NCI-H1417 treated with DMSO at 0.1 percent for 48 hours (cell line): ENCODE results near the gene ALG9.
"Not testable (repeated sequence)": the region's sequence is repeated elsewhere in the genome, so short reads cannot be mapped to it uniquely, and the experiment has no call there.

Experiments
- DNase-seq: peaks from one replicate; lab custom pipeline; 2025; lab: John Stamatoyannopoulos, UW

Gene ALG9

DNA sequence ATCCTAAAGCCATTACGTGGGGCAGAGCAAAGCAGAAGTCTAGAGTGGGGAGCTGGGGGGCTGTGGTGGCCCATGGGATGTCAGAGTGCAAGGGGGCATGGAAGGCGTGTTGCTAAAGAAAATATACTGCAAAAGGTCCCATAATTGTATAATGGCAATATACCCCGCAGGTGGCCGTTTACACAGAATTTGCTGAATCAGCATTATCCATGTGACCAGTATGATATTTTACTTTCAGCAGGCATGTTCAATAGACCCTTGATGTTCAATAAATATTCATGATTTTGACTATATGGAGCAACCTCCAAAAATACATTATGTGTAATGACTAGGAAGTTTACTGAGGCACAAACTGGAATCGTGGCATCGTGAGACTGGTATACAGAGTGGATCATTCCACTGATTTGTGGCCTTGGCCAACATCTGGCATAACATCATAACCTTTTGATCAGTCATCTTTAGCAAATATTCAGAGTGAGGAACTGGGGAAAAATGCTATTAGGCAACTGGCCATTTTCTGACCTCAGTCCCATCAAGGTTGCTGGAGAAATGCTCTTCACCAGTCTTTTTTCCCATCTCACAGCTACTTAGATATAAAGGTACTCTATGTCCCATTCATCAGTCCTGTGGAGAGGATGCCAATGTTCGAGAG lies 75.9 kb downstream of the ALG9 start:
- no peak for DNase-seq

DNA sequence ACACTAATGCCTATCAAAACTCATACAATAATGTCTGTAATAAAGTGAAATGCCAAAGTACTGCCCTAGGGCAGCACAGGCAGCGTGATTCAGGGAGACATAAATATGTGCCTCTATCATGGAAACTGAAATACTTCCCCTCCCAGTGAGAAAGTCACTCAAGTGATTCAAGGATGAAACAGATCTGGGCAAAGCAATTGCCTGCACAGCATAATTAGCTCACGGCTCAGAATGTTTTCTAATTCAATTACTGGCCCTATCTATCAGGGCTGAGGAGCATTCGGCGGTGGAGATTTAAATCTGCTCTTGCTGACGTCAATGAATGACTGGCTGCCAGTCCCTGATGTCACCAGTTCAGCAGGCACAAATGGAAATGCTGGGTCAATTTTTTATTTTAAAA lies 77.5 kb downstream of the ALG9 start:
- no peak for DNase-seq

DNA sequence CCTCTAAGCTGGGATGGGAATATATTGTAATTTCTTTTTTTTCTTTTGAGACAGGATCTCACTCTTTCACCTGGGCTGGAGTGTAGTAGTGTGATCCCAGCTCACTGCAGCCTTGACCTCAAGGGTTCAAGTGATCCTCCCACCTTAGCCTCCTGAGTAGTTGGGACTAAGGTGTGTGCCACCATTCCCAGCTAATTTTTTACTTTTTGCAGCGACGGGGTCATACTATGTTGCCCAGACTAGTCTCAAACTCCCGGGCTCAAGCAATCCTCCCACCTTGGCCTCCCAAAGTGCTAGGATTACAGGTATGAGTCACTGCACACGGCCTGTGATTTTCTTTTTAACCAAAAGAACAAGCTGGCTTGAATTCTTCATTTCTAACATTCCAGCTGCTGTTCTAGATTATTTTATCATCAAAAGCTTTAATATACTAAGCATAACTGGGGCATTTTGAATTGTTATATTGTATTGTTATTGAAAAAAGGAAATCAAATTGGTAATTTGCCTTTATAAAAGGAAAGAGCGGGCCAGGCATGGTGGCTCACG lies 78.4 kb downstream of the ALG9 start:
- DNase-seq = no peak

DNA sequence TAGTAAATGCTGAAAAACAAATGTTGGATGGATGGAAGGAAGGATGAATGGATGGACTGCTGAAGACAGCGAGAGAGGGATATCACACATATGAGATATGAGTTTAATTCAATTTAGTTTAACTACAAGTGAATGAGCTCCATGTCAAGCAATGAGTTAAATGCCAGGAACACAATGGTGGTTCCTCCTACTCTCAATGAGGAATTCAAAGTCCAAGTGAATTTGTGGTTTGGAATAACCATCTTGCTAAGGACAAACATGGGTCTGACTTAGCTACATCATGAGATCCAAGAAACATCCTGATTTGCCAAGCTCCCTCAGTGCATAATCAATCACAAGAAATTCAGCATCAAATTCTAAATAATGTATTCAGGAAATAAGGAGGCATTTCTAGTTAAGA lies 79.1 kb downstream of the ALG9 start:
- DNase-seq = no peak

DNA sequence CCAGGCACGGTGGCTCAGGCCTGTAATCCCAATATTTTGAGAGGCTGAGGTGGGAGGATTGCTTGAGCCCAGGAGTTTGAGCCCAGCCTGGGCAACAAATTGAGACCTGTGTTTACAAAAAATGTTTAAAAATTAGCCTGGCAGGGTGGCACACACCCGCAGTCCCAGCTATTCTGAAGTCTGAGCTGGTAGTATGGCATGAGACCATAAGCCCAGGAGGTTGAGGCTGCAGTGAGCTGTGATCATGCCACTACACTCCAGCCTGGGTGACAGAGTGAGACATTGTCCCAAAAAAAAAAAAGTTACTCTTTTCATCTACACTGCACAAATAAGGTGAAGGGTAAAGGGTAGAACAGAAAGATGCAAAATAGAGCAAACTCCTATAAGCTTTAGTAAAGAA lies 82.9 kb downstream of the ALG9 start:
- DNase-seq = no peak

DNA sequence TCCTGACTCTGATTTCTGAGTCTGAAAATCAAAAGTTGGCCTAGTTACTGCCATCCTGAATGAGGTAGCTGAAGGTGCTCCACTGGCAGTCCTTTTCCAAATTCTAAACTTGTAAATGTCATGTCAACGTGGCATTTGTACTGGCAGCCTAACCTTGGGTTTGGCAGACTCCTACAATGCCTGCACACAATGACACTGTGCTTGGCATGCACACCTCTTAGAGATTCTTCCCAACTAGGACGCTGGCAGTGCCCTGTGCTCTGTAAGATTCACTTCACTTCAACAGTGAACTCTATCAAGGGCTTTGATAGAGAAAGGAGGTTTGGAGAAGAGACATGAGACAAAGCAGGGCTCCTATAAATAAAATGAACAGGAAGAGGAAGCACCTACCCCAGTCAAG lies 83.3 kb downstream of the ALG9 start:
- DNase-seq = no peak

DNA sequence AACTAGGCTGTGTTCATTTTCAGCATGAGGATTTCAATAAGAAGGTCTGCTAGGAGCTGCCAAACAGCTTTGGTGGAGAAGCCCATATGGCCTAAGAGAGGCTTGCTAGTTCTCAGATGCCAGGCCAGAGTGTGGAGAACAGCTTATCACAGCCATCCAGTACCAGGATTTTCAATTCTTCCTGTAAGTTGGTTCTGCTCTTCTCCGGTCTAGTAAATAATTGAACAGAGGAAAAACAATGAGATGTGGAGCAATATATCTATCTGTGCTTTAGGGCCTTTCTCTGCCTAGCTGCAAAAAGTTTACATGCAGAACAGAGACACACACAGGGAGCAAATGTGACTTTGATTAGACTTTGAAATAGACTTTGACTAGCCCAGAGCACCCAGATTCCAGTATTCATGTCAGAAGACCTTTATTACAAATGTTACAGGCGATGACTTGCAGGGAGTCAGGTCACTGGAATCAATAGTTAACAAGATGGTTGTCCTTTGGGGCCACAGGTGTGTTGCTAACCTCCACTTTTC lies 85.4 kb downstream of the ALG9 start:
- DNase-seq = no peak

DNA sequence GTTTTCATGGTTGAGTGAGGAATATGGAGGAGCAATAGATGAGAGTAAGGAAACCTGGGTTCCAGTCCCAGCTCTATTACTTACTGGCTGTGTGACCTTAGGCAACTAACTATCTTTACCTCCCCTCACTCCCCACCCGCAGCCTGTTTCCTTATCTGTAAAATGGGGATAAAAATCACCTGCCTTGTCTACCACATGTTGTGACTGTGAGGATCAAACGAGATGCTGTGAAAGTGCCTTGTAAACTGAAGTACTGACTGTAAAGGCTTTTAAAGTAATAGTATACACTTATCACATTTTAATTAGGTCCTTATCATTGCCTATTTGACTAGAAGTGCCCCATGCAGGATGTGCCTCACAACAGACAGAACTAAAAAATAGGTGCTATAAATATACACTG lies 86.3 kb downstream of the ALG9 start:
- no peak for DNase-seq

DNA sequence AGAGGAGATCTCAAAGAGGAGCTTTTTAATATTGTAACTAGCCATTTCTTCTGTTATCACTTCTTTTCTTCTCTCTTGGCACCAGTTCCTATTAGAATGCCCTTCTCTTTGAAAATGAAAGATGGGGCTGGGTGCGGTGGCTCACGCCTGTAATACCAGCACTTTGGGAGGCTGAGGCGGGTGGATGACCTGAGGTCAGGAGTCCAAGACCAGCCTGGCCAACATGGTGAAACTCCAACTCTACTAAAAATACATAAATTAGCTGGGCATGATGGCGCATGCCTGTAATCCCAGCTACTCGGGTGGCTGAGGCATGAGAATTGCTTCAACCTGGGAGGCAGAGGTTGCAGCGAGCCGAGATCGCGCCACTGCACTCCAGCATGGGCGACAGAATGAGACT lies 87.1 kb downstream of the ALG9 start:
- DNase-seq = not testable (repeated sequence)

DNA sequence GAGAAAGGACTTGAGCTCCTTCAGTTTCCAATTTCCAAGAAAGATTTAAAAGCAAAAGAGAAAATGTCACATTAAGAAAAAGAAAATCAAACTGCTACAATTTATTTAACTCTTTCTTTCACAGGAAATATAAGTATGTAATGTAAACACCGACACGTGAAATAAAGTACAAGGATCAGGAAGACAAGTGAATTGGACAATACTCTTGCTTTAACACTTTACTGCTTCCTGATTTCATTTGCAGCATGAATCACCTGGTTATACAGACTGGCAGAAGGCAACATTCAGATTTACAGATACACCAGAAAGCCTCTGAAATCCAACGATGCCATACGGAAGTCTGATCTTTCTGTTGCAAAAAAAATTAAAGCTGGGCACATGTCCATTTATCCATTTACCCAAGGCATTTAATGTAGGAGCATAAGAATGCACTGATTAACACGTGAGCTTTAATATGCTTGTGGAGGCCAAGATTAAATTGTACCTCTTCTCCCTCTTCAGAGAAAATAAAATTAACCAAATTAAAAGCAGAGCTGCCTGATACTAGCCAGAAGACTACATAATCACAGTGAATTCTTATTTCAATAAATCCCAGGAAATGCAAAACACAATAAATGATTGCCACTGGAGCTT lies 89.2 kb downstream of the ALG9 start:
- no peak for DNase-seq

DNA sequence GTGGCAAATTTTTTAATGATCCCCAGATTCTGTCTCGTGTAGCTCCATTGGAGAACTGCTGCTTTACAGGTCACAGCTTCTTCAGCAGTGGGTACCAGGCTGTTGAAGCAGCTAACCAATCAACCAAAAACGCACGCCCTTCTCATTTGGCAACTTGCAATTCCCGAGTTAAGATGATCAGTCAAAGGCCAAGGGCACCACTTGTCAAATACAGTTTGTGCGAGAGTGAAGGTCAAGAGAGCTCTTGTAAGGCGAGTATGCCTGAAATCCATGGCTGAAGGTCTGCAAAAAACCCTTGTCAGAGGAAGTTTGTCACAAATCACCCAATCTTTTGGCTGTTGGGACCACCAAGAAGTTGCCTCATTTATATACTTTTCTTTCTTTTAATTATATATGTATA lies 92.3 kb downstream of the ALG9 start:
- no peak for DNase-seq

DNA sequence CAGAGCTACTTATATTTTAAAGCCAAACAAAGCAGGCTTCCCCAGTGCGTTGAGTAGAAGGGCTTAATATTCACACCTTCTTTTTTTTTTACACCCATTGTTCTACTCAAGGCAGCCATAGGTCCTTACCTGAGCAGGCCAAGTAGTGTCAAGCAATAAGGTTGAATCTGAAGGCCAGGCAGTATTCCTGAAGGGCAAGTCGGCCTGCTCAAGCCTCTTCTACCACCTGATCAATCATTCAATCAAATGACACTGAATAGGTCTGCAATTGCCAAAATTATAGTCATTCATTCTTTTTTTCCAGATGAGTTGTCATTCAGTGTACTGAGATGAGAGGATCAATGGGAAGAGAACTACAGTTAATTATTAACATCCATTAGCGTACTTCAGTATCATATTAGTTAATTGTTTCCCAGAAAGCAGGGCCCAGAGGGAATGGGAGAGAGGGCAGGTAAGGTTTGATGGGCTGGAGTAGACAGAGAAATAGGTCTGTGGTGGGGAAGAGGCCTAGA lies 93.3 kb downstream of the ALG9 start:
- DNase-seq = no peak

DNA sequence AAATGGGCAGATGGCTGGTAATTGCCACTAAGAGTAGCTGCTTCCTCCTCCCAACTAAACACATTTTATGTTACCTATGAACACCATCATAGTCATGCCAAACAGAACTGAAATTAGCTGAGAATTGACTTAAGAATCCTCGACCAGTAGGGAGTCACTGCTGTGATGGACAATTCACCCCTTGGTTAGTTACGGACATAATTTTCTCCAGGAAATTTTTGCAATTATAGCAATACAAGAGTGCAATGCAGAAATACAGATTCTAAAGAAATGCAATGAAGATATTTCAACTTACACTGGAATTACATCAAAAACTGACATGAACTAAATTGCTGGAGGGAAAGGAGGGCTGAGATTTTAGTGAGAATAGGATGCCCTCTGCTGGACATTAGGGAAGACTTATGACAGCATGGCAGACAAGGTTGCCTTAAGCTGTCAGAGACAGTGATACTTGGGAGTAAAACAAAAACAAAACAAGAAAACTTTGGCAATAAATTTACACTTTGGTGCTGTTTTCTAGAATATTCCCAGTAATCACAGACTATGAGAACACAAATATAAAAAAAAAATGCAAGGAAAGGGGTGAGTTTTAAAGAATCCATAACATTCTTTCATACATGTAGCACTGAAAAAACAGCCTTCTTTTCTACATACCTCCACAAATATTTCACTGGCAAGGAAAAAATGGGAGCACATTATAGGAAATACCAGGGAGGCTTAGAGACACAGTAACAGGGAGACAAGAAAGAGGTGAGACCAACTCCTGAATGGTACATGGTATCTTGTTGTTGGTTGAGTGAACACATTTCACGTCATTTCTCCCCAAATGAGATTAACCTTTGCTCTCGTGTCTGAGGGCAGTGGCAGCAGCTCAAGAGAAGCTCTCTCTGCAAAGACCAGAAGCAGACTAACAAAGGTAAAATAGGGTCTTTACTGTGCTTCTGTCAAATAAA lies 94.0 kb downstream of the ALG9 start:
- DNase-seq = no peak

DNA sequence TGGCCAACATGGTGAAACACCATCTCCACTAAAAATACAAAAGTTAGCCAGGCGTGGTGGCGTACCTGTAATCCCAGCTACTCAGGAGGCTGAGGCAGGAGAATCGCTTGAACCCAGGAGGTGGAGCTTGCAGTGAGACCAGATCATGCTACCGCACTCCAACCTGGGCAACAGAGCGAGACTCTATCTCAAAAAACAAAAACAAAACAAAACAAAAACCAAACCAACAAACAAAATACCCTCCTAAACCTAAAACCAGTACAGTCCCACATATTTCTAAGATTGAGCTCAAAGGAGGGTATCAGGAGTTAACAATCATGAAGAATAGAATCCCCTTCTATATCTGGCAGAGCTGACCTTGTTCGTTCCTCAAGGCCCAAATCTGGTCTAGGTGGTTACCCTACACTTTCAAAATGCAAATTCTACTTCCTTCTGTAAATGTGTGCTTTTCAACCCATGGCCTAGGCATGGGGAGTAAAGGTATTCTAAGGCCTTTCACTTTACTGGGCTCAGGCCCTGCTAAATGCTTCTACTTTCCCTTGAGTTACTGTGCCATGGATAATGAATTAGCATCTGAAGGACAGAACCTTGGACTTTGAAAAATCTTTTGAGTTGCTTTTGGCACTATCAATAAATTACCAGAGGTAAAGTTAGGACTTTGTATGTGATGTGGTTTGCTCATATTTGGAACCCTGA lies 94.8 kb downstream of the ALG9 start:
- DNase-seq = no peak

DNA sequence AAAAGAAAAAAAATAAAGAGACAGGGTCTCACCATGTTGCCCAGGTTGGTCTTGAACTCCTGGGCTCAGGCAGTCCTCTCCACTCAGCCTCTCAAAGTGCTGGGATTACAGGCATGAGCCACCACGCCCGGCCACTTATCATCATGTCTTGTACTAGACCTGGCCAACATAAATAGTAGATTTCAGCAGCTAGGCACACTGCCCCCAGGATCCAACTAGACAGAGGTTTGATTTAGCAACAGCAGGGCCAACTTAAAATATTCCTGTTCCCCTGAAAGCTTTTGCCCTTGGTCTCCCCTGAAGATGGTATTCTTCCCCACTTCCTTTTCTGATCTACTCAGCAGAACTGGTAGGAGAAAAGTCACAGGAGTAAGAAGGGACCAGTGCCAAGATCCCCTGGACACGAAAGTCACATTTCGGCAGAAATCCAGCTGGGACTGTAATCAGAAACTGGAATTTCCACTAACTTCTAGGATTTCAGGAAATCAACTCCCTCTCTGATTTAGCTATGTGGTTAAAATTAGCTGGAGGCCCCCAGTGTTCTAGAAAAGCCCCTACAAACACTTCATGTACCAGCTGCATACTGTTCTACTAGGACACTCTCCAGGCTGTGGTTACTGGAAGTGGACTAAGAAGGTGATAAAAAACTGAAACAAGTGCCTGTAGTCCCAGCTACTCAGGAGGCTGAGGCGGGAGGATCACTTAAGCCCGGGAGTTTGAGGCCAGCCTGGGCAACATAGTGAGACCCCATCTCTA lies 96.2 kb downstream of the ALG9 start:
- DNase-seq = no peak

DNA sequence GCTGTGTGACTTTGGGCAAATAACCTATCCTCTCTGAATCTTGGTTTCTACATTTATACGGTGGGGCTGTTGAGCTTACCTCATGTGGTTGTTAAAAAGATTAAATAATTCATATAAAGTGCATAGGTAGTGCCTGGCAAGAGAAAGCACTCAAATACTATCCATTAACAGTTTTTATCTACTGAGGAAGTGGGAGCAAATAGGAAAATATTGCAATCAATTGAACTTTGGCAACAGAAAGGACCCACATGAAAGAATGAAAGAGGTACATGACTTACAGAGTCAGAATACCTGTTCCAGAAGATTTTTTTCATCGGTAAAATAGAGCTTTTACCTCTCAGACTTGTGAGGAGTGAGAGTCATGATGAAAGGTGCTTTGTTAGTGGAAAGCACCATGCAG lies 98.8 kb downstream of the ALG9 start:
- DNase-seq = no peak

DNA sequence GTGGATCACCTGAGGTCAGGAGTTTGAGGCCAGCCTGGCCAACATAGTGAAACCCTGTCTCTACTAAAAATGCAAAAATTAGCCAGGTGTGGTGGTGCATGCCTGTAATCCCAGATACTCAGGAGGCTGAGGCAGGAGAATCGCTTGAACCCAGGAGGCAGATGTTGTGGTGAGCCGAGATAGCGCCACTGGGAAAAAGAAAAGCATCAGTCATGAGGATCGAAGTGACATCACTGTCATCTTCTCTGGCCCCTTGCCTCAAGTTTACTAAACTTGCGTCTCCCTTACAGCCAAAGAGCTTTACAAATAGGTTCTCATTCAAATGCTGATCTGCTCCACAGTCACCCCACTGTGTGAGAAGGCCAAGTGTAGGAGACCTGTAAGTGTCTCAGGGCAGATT lies 100.2 kb downstream of the ALG9 start:
- DNase-seq = not testable (repeated sequence)

DNA sequence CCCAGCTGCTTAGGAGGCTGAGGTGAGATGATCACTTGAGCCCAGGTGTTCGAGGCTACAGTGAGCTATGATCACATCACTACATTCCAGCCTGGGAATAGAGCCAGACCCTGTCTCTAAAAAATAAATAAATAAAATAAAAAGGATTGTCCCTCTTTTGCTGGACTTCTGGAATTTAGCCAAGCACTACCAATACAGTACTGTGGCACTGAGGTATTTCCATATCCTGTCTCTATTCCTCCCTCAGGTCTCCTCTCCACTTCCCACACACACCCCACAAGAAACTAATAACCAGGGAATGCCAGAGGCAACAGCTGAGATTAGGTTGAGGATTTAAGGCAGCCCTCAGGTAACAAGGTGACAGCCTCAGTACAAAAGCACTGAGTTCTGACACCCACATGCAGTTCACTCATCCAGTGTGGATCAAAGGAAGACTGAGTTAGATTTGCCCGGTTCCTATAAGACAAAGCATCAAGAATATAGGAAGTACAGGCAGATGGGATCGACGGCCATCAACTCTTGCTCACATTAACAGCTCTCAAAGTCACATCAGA lies 100.7 kb downstream of the ALG9 start:
- DNase-seq = no peak

DNA sequence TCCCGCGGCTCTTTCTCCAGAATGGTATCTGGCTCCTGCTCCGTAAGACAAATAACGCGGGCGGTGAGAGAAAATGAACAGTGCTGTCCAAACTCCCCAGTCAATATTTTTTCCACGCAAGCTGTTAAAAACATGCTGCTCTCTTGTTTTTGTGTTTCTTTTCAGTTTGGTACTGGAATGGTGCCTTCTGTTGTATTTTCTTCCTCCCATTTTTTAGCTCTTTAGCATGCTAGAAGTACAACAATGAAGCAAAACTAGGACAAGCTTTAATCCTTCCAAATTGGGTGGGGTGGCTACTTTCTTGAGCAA lies 104.6 kb downstream of the ALG9 start:
- no peak for DNase-seq

DNA sequence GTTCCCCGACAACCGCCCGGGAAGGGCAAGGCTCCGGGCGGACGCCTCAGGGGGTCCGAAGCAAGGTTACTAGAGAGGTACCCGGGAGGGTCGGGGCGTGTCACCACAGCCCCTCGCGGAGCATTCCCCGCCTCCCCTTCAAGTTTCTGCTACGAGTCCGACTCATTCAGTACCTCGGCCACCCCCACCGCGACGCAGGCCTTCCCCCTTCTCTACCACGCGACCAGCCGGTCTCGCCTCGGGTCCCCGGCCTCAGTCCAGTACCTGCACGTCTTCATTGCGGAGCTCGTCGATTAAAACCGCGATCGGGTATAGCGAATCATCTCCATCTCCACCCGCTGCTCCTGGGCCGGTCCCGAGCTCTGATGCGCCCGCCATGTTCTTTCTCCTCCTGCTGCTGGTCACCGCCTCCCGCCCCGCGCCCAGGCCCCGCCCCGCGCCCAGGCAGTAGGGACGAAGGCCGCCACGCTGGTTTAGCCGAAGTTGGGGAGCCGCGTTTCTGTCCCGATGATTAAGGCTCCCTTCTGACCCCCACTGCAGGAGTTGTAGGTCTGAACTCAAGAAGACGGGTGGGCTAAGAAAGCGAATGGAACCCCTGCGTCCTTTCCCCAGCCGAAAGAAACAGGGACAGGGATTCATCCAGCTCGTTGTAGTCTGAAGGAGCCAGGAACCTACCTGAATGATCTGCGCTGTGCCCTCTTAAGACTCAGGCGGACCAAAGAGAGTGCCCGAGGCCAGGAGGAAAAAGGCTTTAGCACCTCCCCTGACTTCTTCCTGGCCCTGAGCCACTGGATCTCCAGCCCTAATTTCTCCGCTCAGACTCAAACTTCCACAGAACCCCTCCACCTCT lies 105.2 kb downstream of the ALG9 start, which contains the start of gene PPP2R1B:
TSS of gene PPP2R1B (minus strand) at position 406 of the 850 bp plus-strand sequence. CDS start at position 378, 28 bp downstream.
- peak; percentile 74 for DNase-seq
